Spleen (tissue), 7 donors: ENCODE data around the gene ITGA1.

Source experiments
- CTCF ChIP-seq, 11 experiments: fragments of 200-600 bp in 7 of 11; fragments of 450-650 bp in 4 of 11; sonication (generic) in 4 of 11; IDR thresholded peaks in 8 of 11; conservative IDR thresholded peaks in 3 of 11; 1 replicate in 7 of 11; 2 replicates in 4 of 11; pipeline versions ENCODE4 v1.4.0 to v1.8.0; 2016 to 2021; ENCODE audit warnings: antibody characterized with exemption in 11 of 11, inconsistent platforms in 4 of 11, mild to moderate bottlenecking in 1 of 11
- POLR2A ChIP-seq, 3 donors: fragments of 450-650 bp; IDR thresholded peaks; one replicate each; pipeline ENCODE4 v1.5.1; 2017; ENCODE audit warnings: antibody characterized with exemption in 3 of 3, mild to moderate bottlenecking in 1 of 3
- POLR2AphosphoS5 ChIP-seq, 3 donors: sonication (generic); formaldehyde crosslinking; IDR thresholded peaks; one replicate each; pipeline ENCODE4 v1.5.1; 2017; ENCODE audit warnings: antibody characterized with exemption in 3 of 3
- donor health status: DM: no; HTN: no; CAD: no; lungs with moderate emphysema.
- donor health status: DM: no; HTN: no; CAD: no.
- donor health status: DM: no; HTN: no; CAD: no.

GRCh38 chr5:52906343-52906742, 118.6 kb downstream of the ITGA1 start:
- TF ChIP-seq POLR2A (IDR thresholded peaks at IDR 0.05) (no peak), POLR2AphosphoS5 (IDR thresholded peaks at IDR 0.05) (no peak), CTCF (IDR thresholded peaks at IDR 0.05 in 8 of 11, conservative IDR thresholded peaks at IDR 0.05 in 3 of 11) (no peak)
